HEK293T (cell line): ENCODE data around the gene CEACAM21.

Experiments
- CTCF ChIA-PET: fragments of 350-600 bp; formaldehyde crosslinking; extraction: SDS; loops from one replicate; lab custom pipeline; 2021; ENCODE audit warnings: antibody characterized with exemption, inconsistent platforms; lab: Yijun Ruan, JAX
- POLR2A ChIA-PET: fragments of 350-600 bp; formaldehyde crosslinking; extraction: SDS; loops from one replicate; lab custom pipeline; 2020; ENCODE audit warnings: antibody characterized with exemption, inconsistent platforms; lab: Yijun Ruan, JAX
- DNase-seq: peaks from one replicate; pipeline ENCODE4 v3.0.0; 2012; ENCODE audit warnings: mixed read lengths; ENCODE audit errors: extremely low spot score
- ARNT ChIP-seq: fragments of 450-650 bp; IDR thresholded peaks from 2 replicates; pipeline ENCODE4 v1.6.1; 2017; ENCODE audit warnings: mild to moderate bottlenecking
- BHLHE40 ChIP-seq: fragments of 450-650 bp; IDR thresholded peaks from 2 replicates; pipeline ENCODE4 v1.6.1; 2016; ENCODE audit warnings: mild to moderate bottlenecking, moderate library complexity, borderline replicate concordance
- CTBP1 ChIP-seq: fragments of 450-650 bp; IDR thresholded peaks from 2 replicates; pipeline ENCODE4 v1.6.1; 2016; ENCODE audit warnings: borderline replicate concordance
- ELF4 ChIP-seq: fragments of 450-650 bp; IDR thresholded peaks from 2 replicates; pipeline ENCODE4 v1.6.1; 2017; ENCODE audit warnings: antibody characterized with exemption
- FOXA1 ChIP-seq: fragments of 450-650 bp; IDR thresholded peaks from 2 replicates; pipeline ENCODE4 v1.6.1; 2016; ENCODE audit warnings: mild to moderate bottlenecking
- FOXK2 ChIP-seq: fragments of 450-650 bp; IDR thresholded peaks from 2 replicates; pipeline ENCODE4 v1.6.1; 2016; ENCODE audit warnings: mild to moderate bottlenecking
- FOXM1 ChIP-seq: fragments of 450-650 bp; IDR thresholded peaks from 2 replicates; pipeline ENCODE4 v1.6.1; 2017; ENCODE audit warnings: mild to moderate bottlenecking, borderline replicate concordance
- HDGF ChIP-seq: fragments of 450-650 bp; IDR thresholded peaks from 2 replicates; pipeline ENCODE4 v1.6.1; 2017; ENCODE audit warnings: antibody characterized with exemption, borderline replicate concordance
- L3MBTL2 ChIP-seq: fragments of 450-650 bp; conservative IDR thresholded peaks from 2 replicates; pipeline ENCODE4 v1.6.1; 2016; ENCODE audit warnings: mild to moderate bottlenecking
- LEF1 ChIP-seq: fragments of 450-650 bp; IDR thresholded peaks from 2 replicates; pipeline ENCODE4 v1.6.1; 2017; ENCODE audit warnings: mild to moderate bottlenecking, borderline replicate concordance
- NFRKB ChIP-seq: fragments of 450-650 bp; IDR thresholded peaks from 2 replicates; pipeline ENCODE4 v1.6.1; 2016; ENCODE audit warnings: mild to moderate bottlenecking, moderate library complexity
- PKNOX1 ChIP-seq: fragments of 450-650 bp; IDR thresholded peaks from 2 replicates; pipeline ENCODE4 v1.6.1; 2016
- SP1 ChIP-seq: fragments of 450-650 bp; IDR thresholded peaks from 2 replicates; pipeline ENCODE4 v1.6.1; 2017
- SUZ12 ChIP-seq: fragments of 450-650 bp; IDR thresholded peaks from 2 replicates; pipeline ENCODE4 v1.6.1; 2016; ENCODE audit warnings: mild to moderate bottlenecking
- TARDBP ChIP-seq: fragments of 450-650 bp; IDR thresholded peaks from 2 replicates; pipeline ENCODE4 v1.6.1; 2016
- ZNF384 ChIP-seq: fragments of 450-650 bp; IDR thresholded peaks from 2 replicates; pipeline ENCODE4 v1.6.1; 2016

Gene CEACAM21

GRCh38 chr19:41588497-41589209 is 12.7 kb downstream of the CEACAM21 start:
- TF ChIP-seq SP1: no peak
- no peak for TF ChIP-seq FOXA1
- no peak for TF ChIP-seq ARNT
- TF ChIP-seq LEF1: no peak
- DNase-seq: peak; percentile 34
- POLR2A ChIA-PET: no interaction called here

GRCh38 chr19:41589371-41589770 is 13.4 kb downstream of the CEACAM21 start:
- no peak for DNase-seq
- ChIA-PET POLR2A (no interaction called here), CTCF (no interaction called here)
- TF ChIP-seq HDGF (no peak), FOXK2 (no peak), LEF1 (no peak), BHLHE40 (no peak), ZNF384 (no peak), L3MBTL2 (no peak), FOXM1 (no peak), TARDBP (no peak), NFRKB (no peak), PKNOX1 (no peak), SP1 (no peak), ELF4 (no peak)

More at GRCh38 chr19:41588497-41589209, 12.7 kb downstream of the CEACAM21 start:
- CTCF ChIA-PET: no interaction called here

GRCh38 chr19:41590936-41591335 is 15.0 kb downstream of the CEACAM21 start:
- ChIA-PET CTCF (no interaction called here), POLR2A (no interaction called here)
- DNase-seq: no peak
- TF ChIP-seq ARNT: no peak
- TF ChIP-seq PKNOX1: no peak
- no peak for TF ChIP-seq TARDBP
- no peak for TF ChIP-seq FOXM1
- no peak for TF ChIP-seq LEF1
- TF ChIP-seq BHLHE40: no peak
- no peak for TF ChIP-seq L3MBTL2
- TF ChIP-seq HDGF: no peak
- no peak for TF ChIP-seq CTBP1

GRCh38 chr19:41591951-41592562 is 16.1 kb downstream of the CEACAM21 start:
- TF ChIP-seq ARNT: no peak
- TF ChIP-seq ELF4: no peak
- no peak for TF ChIP-seq SP1
- TF ChIP-seq NFRKB: no peak
- TF ChIP-seq CTBP1: no peak
- no peak for TF ChIP-seq LEF1
- TF ChIP-seq HDGF: no peak
- no peak for TF ChIP-seq SUZ12
- no peak for TF ChIP-seq FOXA1
- no peak for TF ChIP-seq FOXK2
- TF ChIP-seq L3MBTL2: no peak
- TF ChIP-seq PKNOX1: no peak
- no peak for TF ChIP-seq ZNF384
- no peak for TF ChIP-seq FOXM1
- no peak for TF ChIP-seq BHLHE40
- ChIA-PET POLR2A (no interaction called here), CTCF (no interaction called here)
- no peak for DNase-seq

- POLR2A ChIA-PET: no interaction called here
- no peak for TF ChIP-seq TARDBP
- TF ChIP-seq HDGF: no peak
- TF ChIP-seq ZNF384: no peak
- TF ChIP-seq FOXM1: no peak
- TF ChIP-seq SP1: no peak
- TF ChIP-seq ELF4: no peak
- no peak for TF ChIP-seq NFRKB
- no peak for TF ChIP-seq LEF1
- TF ChIP-seq FOXA1: no peak
- TF ChIP-seq L3MBTL2: no peak
- no peak for TF ChIP-seq PKNOX1
- TF ChIP-seq CTBP1: no peak
- TF ChIP-seq BHLHE40: no peak
- TF ChIP-seq ARNT: no peak
- no peak for TF ChIP-seq SUZ12
- no peak for TF ChIP-seq FOXK2
- DNase-seq: peak; percentile 59
- CTCF ChIA-PET: interaction anchor here (0.5 kb wide), 1 partner anchor 310 kb away, joined by 6 read pairs; no protein-coding TSS in a partner anchor
These were observed 19.4 kb downstream of the CEACAM21 start for GRCh38 chr19:41595258-41595889.
